Measurements from ENCODE around the gene ZKSCAN1.
"Not testable (repeated sequence)": the region's sequence is repeated elsewhere in the genome, so short reads cannot be mapped to it uniquely, and the experiment has no call there.

GRCh38 chr7:100009952-100010351 is 5.4 kb upstream of the ZKSCAN1 start:
- TF ChIP-seq, protein P1, sequence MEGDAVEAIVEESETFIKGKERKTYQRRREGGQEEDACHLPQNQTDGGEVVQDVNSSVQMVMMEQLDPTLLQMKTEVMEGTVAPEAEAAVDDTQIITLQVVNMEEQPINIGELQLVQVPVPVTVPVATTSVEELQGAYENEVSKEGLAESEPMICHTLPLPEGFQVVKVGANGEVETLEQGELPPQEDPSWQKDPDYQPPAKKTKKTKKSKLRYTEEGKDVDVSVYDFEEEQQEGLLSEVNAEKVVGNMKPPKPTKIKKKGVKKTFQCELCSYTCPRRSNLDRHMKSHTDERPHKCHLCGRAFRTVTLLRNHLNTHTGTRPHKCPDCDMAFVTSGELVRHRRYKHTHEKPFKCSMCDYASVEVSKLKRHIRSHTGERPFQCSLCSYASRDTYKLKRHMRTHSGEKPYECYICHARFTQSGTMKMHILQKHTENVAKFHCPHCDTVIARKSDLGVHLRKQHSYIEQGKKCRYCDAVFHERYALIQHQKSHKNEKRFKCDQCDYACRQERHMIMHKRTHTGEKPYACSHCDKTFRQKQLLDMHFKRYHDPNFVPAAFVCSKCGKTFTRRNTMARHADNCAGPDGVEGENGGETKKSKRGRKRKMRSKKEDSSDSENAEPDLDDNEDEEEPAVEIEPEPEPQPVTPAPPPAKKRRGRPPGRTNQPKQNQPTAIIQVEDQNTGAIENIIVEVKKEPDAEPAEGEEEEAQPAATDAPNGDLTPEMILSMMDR (conservative IDR thresholded peaks at IDR 0.05 in 1 of 2, IDR thresholded peaks at IDR 0.05 in 1 of 2; ENCODE audit: extremely low read depth in 1 of 2, insufficient read depth in 1 of 2, low read depth in 1 of 2, low read length in 2 of 2): not testable (repeated sequence)
- TF ChIP-seq EZH2 (IDR thresholded peaks at IDR 0.05; ENCODE audit: borderline replicate concordance, low read length): not testable (repeated sequence)

Data from mammary epithelial cell (primary cell).